Panc1 (cell line): ENCODE results near the gene ZMYND15. TPM values are rescaled to one million over a fixed set of nuclear protein-coding genes. Genes with fewer than 3 reads are reported as not detected.

Source experiments
- ATAC-seq: fragments of 200-7000 bp; cut with Tn5 transposase; 2 replicates; pipeline ENCODE4 v1.9.1; 2020; ENCODE audit warnings: mild to moderate bottlenecking, moderate library complexity
- BruUV-seq: library from RNA; stranded (reverse); fragments of 400-500 nt; replicated peaks from 2 replicates; lab custom pipeline; 2021; lab: Mats Ljungman, UMichigan
- CTCF ChIA-PET: fragments of 300-600 bp; sonication (Branson Sonifier 250); formaldehyde crosslinking; loops from one replicate; lab custom pipeline; 2022; ENCODE audit warnings: antibody characterized with exemption; lab: Charles Lee
- POLR2A ChIA-PET: fragments of 300-600 bp; sonication (Branson Sonifier 250); formaldehyde crosslinking; loops from one replicate; lab custom pipeline; 2022; ENCODE audit warnings: antibody characterized with exemption; lab: Charles Lee
- DNase-seq: peaks from one replicate; pipeline ENCODE4 v3.0.0-alpha.2; 2010; ENCODE audit warnings: low read depth, low spot score
- H3K27ac ChIP-seq: 2 replicates; pipeline ENCODE4 v1.5.1; 2011; ENCODE audit warnings: mild to moderate bottlenecking, low read length, inconsistent platforms
- H3K27me3 ChIP-seq: fragments of 200-500 bp; sonication (Bioruptor generic); 2 replicates; pipeline ENCODE4 v1.6.0; 2014; ENCODE audit warnings: low read length, inconsistent platforms; ENCODE audit not compliant: control insufficient read depth, insufficient read depth
- H3K36me3 ChIP-seq: fragments of 200-500 bp; sonication (Bioruptor generic); 2 replicates; pipeline ENCODE4 v1.5.1; 2014; ENCODE audit warnings: inconsistent platforms, mild to moderate bottlenecking, low read length, moderate library complexity; ENCODE audit not compliant: control insufficient read depth, insufficient read depth
- H3K4me1 ChIP-seq: 2 replicates; pipeline ENCODE4 v1.5.1; 2011; ENCODE audit warnings: inconsistent platforms, mild to moderate bottlenecking, low read length, moderate library complexity; ENCODE audit not compliant: control insufficient read depth, insufficient read depth
- H3K4me3 ChIP-seq, 2 experiments: 2 replicates each; pipeline ENCODE4 v1.5.1; 2011 to 2012; ENCODE audit warnings: low read depth in 2 of 2, low read length in 2 of 2, mild to moderate bottlenecking in 2 of 2, inconsistent platforms in 1 of 2, moderate library complexity in 1 of 2
- H3K9me3 ChIP-seq: fragments of 200-500 bp; sonication (Bioruptor generic); 2 replicates; pipeline ENCODE4 v1.5.1; 2014; ENCODE audit warnings: low read depth, mild to moderate bottlenecking, inconsistent platforms, low read length, moderate library complexity; ENCODE audit not compliant: control insufficient read depth, insufficient read depth
- POLR2AphosphoS5 ChIP-seq: IDR thresholded peaks from 2 replicates; pipeline ENCODE4 v1.6.1; 2012; ENCODE audit warnings: mild to moderate bottlenecking, low read depth, low read length, moderate library complexity
- REST ChIP-seq, 2 experiments: IDR thresholded peaks; 2 replicates each; pipeline ENCODE4 v1.6.1; 2011 to 2012; ENCODE audit warnings: low read depth in 2 of 2, control low read depth in 1 of 2, low read length in 1 of 2, mild to moderate bottlenecking in 1 of 2, moderate library complexity in 1 of 2; ENCODE audit not compliant: insufficient read depth in 1 of 2
- SIN3A ChIP-seq: IDR thresholded peaks from 2 replicates; pipeline ENCODE4 v1.6.1; 2012; ENCODE audit warnings: low read depth, mild to moderate bottlenecking, low read length, moderate library complexity, borderline replicate concordance; ENCODE audit not compliant: insufficient read depth
- TCF7L2 ChIP-seq: IDR thresholded peaks from 2 replicates; pipeline ENCODE4 v1.6.1; 2011; ENCODE audit warnings: mild to moderate bottlenecking, low read depth, low read length, inconsistent platforms
- in situ Hi-C: cut with HindIII; loops from 2 replicates; pipeline ENCODE4 v1.10.0; 2016; ENCODE audit warnings: low sequenced_read_pairs, low pct_unique_long_range_greater_than_20kb
- intact Hi-C: fragments of 100-400 bp; cut with micrococcal nuclease; formaldehyde crosslinking; loops from one replicate; pipeline ENCODE4 v1.10.0; 2022; ENCODE audit not compliant: unreplicated experiment
- total RNA-seq: library from RNA; stranded (reverse); gene quantifications from one replicate; pipeline ENCODE4 v1.2.1, GENCODE V29; 2021; ENCODE audit not compliant: unreplicated experiment
- TF ChIP-seq, protein P1 (sequence below): fragments of 450-650 bp; IDR thresholded peaks from 2 replicates; pipeline ENCODE4 v1.5.1; 2017; ENCODE audit warnings: mild to moderate bottlenecking

ZMYND15 gene
- total RNA-seq, 1 experiment from 2014 or later, result 0.28 TPM

DNA sequence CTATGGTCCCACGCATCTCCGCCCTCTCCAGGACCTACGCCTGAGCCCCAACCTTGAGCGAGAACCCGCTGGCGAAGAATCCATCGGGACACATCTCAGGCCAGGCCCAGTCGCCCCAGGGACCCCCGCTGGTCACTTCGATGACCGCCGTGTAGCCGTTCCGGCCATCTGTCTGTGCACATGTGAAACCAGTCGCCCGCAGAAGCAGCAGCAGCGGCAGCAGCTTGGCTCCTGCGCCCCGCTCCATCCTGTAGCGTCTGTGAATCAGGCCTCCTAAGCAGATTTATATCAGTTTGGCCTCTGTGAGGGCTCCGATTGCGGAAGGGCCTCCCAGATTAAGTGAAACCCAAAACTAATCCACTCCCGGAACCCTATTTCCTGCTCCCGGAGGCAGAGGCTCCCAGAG, 46.5 kb downstream of the ZMYND15 start, which contains the start of gene VMO1:
Gene VMO1, minus strand, starts transcription at position 259 of the 406 bp plus-strand sequence. Its CDS starts 12 bp downstream, at position 247.
- in situ Hi-C loops, result no loop called here
- Histone ChIP-seq H3K4me1 (peaks cover 6% of the 10 kb centered on the region), H3K27ac (no peak within 1 kb of the TSS), H3K27me3 (no peaks in the 10 kb centered on the region), H3K36me3 (no peaks in the 10 kb centered on the region; the same call in 1 of the 2 replicates), H3K9me3 (no peaks in the 10 kb centered on the region), H3K4me3 (peak within 1 kb of the TSS; percentile 16 to 38; a peak in 2 of 4 replicates)
- ATAC-seq (no peak), DNase-seq (no peak)
- POLR2A ChIA-PET, result no interaction called here
- TF ChIP-seq REST (IDR thresholded peaks at IDR 0.05; ENCODE audit: insufficient read depth in 1 of 2, low read depth in 2 of 2, low read length in 1 of 2), result no peak
- no peak for TF ChIP-seq SIN3A
- no peak for TF ChIP-seq TCF7L2
- TF ChIP-seq, protein P1, sequence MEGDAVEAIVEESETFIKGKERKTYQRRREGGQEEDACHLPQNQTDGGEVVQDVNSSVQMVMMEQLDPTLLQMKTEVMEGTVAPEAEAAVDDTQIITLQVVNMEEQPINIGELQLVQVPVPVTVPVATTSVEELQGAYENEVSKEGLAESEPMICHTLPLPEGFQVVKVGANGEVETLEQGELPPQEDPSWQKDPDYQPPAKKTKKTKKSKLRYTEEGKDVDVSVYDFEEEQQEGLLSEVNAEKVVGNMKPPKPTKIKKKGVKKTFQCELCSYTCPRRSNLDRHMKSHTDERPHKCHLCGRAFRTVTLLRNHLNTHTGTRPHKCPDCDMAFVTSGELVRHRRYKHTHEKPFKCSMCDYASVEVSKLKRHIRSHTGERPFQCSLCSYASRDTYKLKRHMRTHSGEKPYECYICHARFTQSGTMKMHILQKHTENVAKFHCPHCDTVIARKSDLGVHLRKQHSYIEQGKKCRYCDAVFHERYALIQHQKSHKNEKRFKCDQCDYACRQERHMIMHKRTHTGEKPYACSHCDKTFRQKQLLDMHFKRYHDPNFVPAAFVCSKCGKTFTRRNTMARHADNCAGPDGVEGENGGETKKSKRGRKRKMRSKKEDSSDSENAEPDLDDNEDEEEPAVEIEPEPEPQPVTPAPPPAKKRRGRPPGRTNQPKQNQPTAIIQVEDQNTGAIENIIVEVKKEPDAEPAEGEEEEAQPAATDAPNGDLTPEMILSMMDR, result no peak
- TF ChIP-seq POLR2AphosphoS5, result no peak
- no TSS peak for BruUV-seq
- CTCF ChIA-PET, result interaction anchor here (0.6 kb wide), 1 partner anchor 72 kb away, joined by 7 read pairs; no protein-coding TSS in a partner anchor
- intact Hi-C loops, result loop anchor here (5.0 kb wide), 1 partner anchor 96 kb away; no protein-coding TSS in a partner anchor

DNA sequence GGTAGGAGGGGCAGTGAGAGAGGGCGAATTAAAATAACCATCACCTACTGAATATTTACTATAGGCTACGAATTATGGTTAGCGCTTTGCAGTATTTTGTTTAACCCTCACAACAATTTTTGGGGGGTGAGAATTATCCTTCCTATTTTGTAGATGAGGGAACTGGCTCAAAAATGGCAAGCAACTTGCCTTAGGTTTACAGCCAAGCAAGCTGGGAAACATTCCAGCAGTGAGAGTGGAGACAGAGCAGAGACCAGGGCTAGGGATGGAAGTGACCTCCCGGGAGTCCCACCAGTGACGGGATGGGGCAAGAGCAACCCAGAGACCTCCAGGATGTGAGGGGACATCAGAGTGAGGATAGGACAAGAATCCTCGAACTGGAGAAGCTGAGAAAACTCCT, 46.9 kb downstream of the ZMYND15 start:
- Histone ChIP-seq H3K4me1 (peaks cover 6% of the 10 kb centered on the region), H3K27ac (no peak overlapping the region), H3K36me3 (no peaks in the 10 kb centered on the region; the same call in 1 of the 2 replicates), H3K27me3 (no peaks in the 10 kb centered on the region), H3K4me3 (no peak overlapping the region), H3K9me3 (no peaks in the 10 kb centered on the region)
- BruUV-seq, result no TSS peak
- intact Hi-C loops (loop anchor here (5.0 kb wide), 1 partner anchor 96 kb away; no protein-coding TSS in a partner anchor), in situ Hi-C loops (no loop called here)
- CTCF ChIA-PET, result interaction anchor here (0.6 kb wide), 1 partner anchor 73 kb away, joined by 7 read pairs; no protein-coding TSS in a partner anchor
- POLR2A ChIA-PET, result no interaction called here
- TF ChIP-seq REST (IDR thresholded peaks at IDR 0.05; ENCODE audit: insufficient read depth in 1 of 2, low read depth in 2 of 2, low read length in 1 of 2) (no peak), SIN3A (no peak), TCF7L2 (no peak), POLR2AphosphoS5 (no peak)
- TF ChIP-seq, protein P1, result no peak
- no peak for DNase-seq
- ATAC-seq, result no peak
